ENCODE data around the gene ACSS3.

Gene ACSS3

GRCh38 chr12:81125691-81126090, 47.8 kb downstream of the ACSS3 start:
- TF ChIP-seq PRDM6 (tag by site-specific recombination; IDR thresholded peaks at IDR 0.05) (no peak), ZNF2 (tag by site-specific recombination; IDR thresholded peaks at IDR 0.05) (no peak), ZNF394 (tag by site-specific recombination; IDR thresholded peaks at IDR 0.05; ENCODE audit: borderline replicate concordance) (no peak), SCRT1 (tag by site-specific recombination; IDR thresholded peaks at IDR 0.05; ENCODE audit: borderline replicate concordance) (no peak)
- Histone ChIP-seq H3K27ac (ENCODE audit: extremely low read depth, low read depth, low read length) (no peak overlapping the region), H3K9me3 (ENCODE audit: control insufficient read depth, insufficient read depth, low read depth, low read length) (no peaks in the 10 kb centered on the region), H3K36me3 (ENCODE audit: control insufficient read depth in 2 of 2, insufficient read depth in 1 of 2, low read length in 2 of 2) (no peaks in the 10 kb centered on the region), H3K4me3 (ENCODE audit: low read depth, low read length) (no peak overlapping the region), H3K4me1 (ENCODE audit: control insufficient read depth, insufficient read depth, low read length) (no peaks in the 10 kb centered on the region)
- ChIA-PET POLR2A (no interaction called here), CTCF (no interaction called here)

- Histone ChIP-seq H3K4me3 (ENCODE audit: low read depth, low read length) (no peak overlapping the region), H3K9me3 (ENCODE audit: control insufficient read depth, insufficient read depth, low read depth, low read length) (no peaks in the 10 kb centered on the region), H3K4me1 (ENCODE audit: control insufficient read depth, insufficient read depth, low read length) (no peaks in the 10 kb centered on the region), H3K36me3 (ENCODE audit: control insufficient read depth in 2 of 2, insufficient read depth in 1 of 2, low read length in 2 of 2) (no peaks in the 10 kb centered on the region), H3K27ac (ENCODE audit: extremely low read depth, low read depth, low read length) (no peak overlapping the region)
- POLR2A ChIA-PET = no interaction called here
- CTCF ChIA-PET = interaction anchor here (0.5 to 1.9 kb wide), 17 partner anchors 9 to 1721 kb away, joined by 3 to 12 read pairs (median 4); no protein-coding TSS in a partner anchor
- no peak for TF ChIP-seq KLF16 (tag by site-specific recombination; IDR thresholded peaks at IDR 0.05)
- peak; percentile 43; the same call in 1 of the 2 replicates for TF ChIP-seq ZNF610 (tag by site-specific recombination; IDR thresholded peaks at IDR 0.05; ENCODE audit: borderline replicate concordance)
- TF ChIP-seq HOXD13 (CRISPR knock-in tag; IDR thresholded peaks at IDR 0.05; ENCODE audit: borderline replicate concordance) = no peak
- peak; percentile 27; the same call in 1 of the 2 replicates for TF ChIP-seq CTCF (tag by site-specific recombination; IDR thresholded peaks at IDR 0.05)
- TF ChIP-seq ZNF501 (tag by site-specific recombination; IDR thresholded peaks at IDR 0.05) = no peak
- TF ChIP-seq ZNF692 (tag by site-specific recombination; IDR thresholded peaks at IDR 0.05) = no peak
- TF ChIP-seq ZXDB (tag by site-specific recombination; IDR thresholded peaks at IDR 0.05) = no peak
- peak; percentile 50 for TF ChIP-seq ZNF654 (tag by site-specific recombination; IDR thresholded peaks at IDR 0.05; ENCODE audit: low read depth)
- TF ChIP-seq ZBTB20 (tag by site-specific recombination; IDR thresholded peaks at IDR 0.05) = no peak
- TF ChIP-seq ZNF561 (tag by site-specific recombination; IDR thresholded peaks at IDR 0.05; ENCODE audit: borderline replicate concordance) = no peak
- peak; percentile 63; the same call in 1 of the 2 replicates for TF ChIP-seq ZNF660 (tag by site-specific recombination; IDR thresholded peaks at IDR 0.05)
Observed at GRCh38 chr12:81128930-81129554, 51.2 kb downstream of the ACSS3 start.

GRCh38 chr12:81136519-81136918, 58.6 kb downstream of the ACSS3 start:
- Histone ChIP-seq H3K9me3 (ENCODE audit: control insufficient read depth, insufficient read depth, low read depth, low read length) (no peaks in the 10 kb centered on the region), H3K4me1 (ENCODE audit: control insufficient read depth, insufficient read depth, low read length) (no peaks in the 10 kb centered on the region), H3K4me3 (ENCODE audit: low read depth, low read length) (no peak overlapping the region), H3K36me3 (ENCODE audit: control insufficient read depth in 2 of 2, insufficient read depth in 1 of 2, low read length in 2 of 2) (no peaks in the 10 kb centered on the region), H3K27ac (ENCODE audit: extremely low read depth, low read depth, low read length) (no peak overlapping the region)
- ChIA-PET CTCF (no interaction called here), POLR2A (no interaction called here)
- no peak for TF ChIP-seq ZNF211 (tag by site-specific recombination; IDR thresholded peaks at IDR 0.05; ENCODE audit: low read depth)
- no peak for TF ChIP-seq ZNF707 (tag by site-specific recombination; IDR thresholded peaks at IDR 0.05)
- TF ChIP-seq ZNF529 (tag by site-specific recombination; IDR thresholded peaks at IDR 0.05; ENCODE audit: insufficient replicate concordance) = no peak
- TF ChIP-seq ZNF791 (tag by site-specific recombination; IDR thresholded peaks at IDR 0.05) = no peak
- TF ChIP-seq KLF17 (tag by site-specific recombination; IDR thresholded peaks at IDR 0.05) = no peak
- TF ChIP-seq INSM2 (tag by site-specific recombination; IDR thresholded peaks at IDR 0.05) = no peak
- TF ChIP-seq ZNF23 (tag by site-specific recombination; IDR thresholded peaks at IDR 0.05; ENCODE audit: borderline replicate concordance) = no peak
- TF ChIP-seq ZBTB6 (tag by site-specific recombination; IDR thresholded peaks at IDR 0.05) = no peak
